ENCODE data around the gene APCDD1L. TPM values are rescaled to one million over a fixed set of nuclear protein-coding genes. Genes with fewer than 3 reads are reported as not detected.

Gene APCDD1L
- total RNA-seq, 1 experiment from 2014 or later: 1.0 TPM

- DNase-seq (ENCODE audit: low read depth): no peak
Observed at GRCh38 chr20:58467572-58468527, 47.3 kb downstream of the APCDD1L start.

GRCh38 chr20:58466729-58467571, 48.2 kb downstream of the APCDD1L start:
- no peak for DNase-seq (ENCODE audit: low read depth)

DNA sequence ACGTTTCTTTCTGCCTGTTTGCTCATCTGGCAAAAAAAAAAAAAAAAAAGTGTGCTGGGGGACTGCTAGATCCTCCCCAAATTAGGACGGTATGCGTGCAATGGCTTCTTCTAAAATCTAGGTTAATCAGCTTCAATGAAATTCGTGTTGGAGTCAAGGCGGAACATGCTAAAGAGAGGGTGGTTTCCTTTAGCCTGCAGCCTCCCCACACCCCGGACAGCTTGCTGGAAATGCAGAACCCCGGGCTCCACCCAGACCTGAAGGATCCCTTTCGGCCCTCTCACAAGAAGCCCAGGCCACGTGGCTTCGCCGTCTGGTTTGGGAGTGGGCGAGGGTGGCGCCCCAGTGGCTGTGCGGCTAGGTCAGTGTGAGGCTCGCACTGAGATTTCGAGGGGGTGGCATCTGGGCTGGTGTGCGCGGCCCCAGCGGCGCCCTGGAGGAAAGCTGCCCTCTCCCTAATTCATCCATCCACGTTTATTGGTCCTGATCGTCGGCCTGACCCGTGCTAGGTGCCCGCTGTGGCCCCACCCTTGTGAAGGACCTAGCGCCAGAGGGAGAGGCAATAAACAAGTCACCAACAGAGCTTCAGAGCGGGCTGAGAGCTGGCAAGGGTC, 49.0 kb downstream of the APCDD1L start:
- no peak for DNase-seq (ENCODE audit: low read depth)

GRCh38 chr20:58464838-58465237, 50.4 kb downstream of the APCDD1L start:
- DNase-seq (ENCODE audit: low read depth): no peak

GRCh38 chr20:58463256-58463655, 51.9 kb downstream of the APCDD1L start:
- DNase-seq (ENCODE audit: low read depth): no peak

- DNase-seq (ENCODE audit: low read depth): peak; percentile 53
Observed at GRCh38 chr20:58461899-58462298, 53.3 kb downstream of the APCDD1L start.

DNA sequence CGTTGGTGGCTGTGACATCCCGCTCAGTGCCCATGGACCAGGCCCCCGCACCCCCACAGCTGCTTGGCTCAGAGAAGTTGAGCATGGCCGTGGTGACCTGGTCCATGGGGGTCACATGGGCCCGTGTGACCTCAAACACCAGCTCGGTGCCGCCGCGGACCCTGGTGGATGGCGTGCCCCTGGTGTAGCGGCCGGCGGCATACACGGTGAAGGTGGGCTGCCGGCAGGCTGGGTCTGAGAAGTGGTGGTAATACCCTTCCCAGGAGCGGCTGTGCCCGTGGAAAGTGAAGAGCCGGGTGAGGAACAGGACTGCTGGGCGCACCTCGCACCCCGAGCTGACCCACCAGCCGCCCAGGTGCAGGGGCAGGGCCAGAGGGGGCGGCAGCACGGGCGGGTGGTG, 54.1 kb downstream of the APCDD1L start:
- DNase-seq (ENCODE audit: low read depth): no peak

GRCh38 chr20:58459058-58459750, 56.0 kb downstream of the APCDD1L start:
- DNase-seq (ENCODE audit: low read depth): no peak

- peak; percentile 57 for DNase-seq (ENCODE audit: low read depth)
Observed at GRCh38 chr20:58458342-58459057, 56.7 kb downstream of the APCDD1L start.

DNA sequence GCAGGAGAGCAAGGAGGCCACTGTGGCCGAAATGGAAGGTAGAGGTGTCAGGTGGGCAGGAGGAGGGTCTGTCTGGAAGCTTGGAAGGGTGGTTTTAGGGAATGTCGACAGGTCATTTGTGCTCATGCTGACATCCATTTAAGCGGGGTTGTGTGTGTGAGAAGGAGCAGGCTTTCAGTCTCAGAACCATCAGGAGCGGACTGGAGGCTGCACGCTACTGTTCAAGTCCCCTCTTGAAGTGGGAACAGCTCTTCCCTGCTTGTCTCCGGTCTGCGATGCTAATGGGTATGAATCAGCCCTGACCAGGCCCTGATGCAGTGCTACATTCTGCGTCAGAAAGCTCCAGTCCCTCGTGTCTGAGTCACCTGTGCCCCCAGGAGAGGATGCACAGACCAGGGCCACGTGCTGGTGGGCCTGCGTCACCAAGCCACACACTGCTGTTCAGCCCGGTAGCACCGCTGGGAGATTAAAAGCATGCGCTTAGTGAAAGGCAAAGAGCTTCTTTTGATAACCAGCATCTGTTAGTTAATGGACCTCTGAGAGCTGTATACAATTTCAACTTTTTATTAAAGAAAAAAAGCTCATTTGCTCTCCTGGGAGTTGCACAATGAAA, 58.0 kb downstream of the APCDD1L start:
- DNase-seq (ENCODE audit: low read depth): peak; percentile 96

- no peak for DNase-seq (ENCODE audit: low read depth)
Observed at GRCh38 chr20:58454460-58454859, 60.7 kb downstream of the APCDD1L start.

- DNase-seq (ENCODE audit: low read depth): no peak
Observed at GRCh38 chr20:58453391-58453790, 61.8 kb downstream of the APCDD1L start.

DNA sequence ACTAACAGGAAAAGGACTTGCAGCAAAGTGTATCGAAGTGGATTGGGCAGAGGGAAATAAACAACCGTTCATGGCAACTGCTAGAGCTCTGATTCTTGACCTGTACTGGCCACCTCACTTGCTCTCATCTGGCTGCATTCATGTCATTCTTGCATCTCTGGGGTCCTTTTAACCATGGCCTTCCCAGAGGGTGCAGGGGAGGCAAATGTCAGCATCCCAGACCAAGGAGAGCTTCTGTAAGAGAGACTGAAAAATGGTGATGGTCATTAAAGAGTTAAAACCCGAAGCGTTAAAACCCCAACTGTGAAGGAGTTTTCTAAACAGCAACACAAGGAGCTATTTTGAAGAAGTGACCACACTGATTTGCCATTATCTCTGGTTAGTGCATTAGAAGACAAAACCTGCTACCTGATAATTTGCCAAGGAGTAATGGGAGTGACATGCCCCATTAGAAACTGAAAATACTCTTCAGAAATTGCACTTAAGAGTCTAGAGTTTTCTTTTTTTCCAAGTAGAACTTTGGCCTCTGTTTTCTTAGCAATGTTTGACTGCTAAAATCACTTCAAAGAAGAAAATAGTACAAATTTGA, 62.4 kb downstream of the APCDD1L start:
- no peak for DNase-seq (ENCODE audit: low read depth)

GRCh38 chr20:58450254-58450653, 64.9 kb downstream of the APCDD1L start:
- DNase-seq (ENCODE audit: low read depth): no peak

GRCh38 chr20:58449681-58450221, 65.4 kb downstream of the APCDD1L start:
- no peak for DNase-seq (ENCODE audit: low read depth)

GRCh38 chr20:58448958-58449357, 66.2 kb downstream of the APCDD1L start:
- no peak for DNase-seq (ENCODE audit: low read depth)

GRCh38 chr20:58447511-58448391, 67.4 kb downstream of the APCDD1L start:
- DNase-seq (ENCODE audit: low read depth): peak; percentile 42

DNA sequence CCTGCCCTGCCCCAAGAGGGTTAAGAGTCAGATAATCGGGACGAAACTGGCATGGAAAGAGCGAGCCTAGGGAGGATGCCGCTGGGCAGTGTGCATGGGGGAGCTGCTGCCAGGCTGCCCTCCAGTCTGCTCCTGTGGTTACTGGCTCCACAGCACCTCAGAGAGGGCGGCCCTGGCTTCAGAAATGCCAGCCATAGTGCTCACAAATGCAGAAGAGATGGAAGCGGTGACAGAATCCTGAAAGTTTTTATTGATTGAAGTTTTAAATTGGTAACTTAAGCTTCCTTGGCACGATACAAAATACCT, 68.3 kb downstream of the APCDD1L start:
- DNase-seq (ENCODE audit: low read depth): no peak

All from HT1080 (cell line).